Left ventricle myocardium superior (tissue), 1 donor: ENCODE data around the gene DAPP1. TPM values are rescaled to one million over a fixed set of nuclear protein-coding genes. Genes with fewer than 3 reads are reported as not detected.
"Not testable (repeated sequence)": the region's sequence is repeated elsewhere in the genome, so short reads cannot be mapped to it uniquely, and the experiment has no call there.

ENCODE experiments used
- ATAC-seq: fragments of 200-7000 bp; cut with Tn5 transposase; one replicate; pipeline ENCODE4 v1.9.1; 2020; ENCODE audit warnings: mild to moderate bottlenecking, moderate library complexity
- DNase-seq: peaks from one replicate; pipeline ENCODE4 v3.0.0-alpha.2; 2020
- intact Hi-C: fragments of 100-400 bp; cut with micrococcal nuclease; formaldehyde crosslinking; loops from one replicate; pipeline ENCODE4 v1.11.0; 2022
- long read RNA-seq: library from polyadenylated mRNA; unstranded; transcript quantifications from one replicate; pipeline ENCODE4 v2.0.0, GENCODE V29; 2021
- total RNA-seq: library from RNA; stranded (reverse); fragmentation: NEBNext Ultra II Directional; extraction: Animal tissue kit (Norgen Biotek cat#: 25700); gene quantifications from one replicate; pipeline ENCODE4 v1.2.1, GENCODE V29; 2021
- donor health status: DM: no; HTN: yes; CAD: no; lungs with severe emphysema.

Gene DAPP1
- total RNA-seq = 0.42 TPM
- long read RNA-seq = 0 reads

- DNase-seq = peak; percentile 26
- ATAC-seq = peak; percentile 58
- intact Hi-C loops = loop anchor here (10.0 kb wide), 1 partner anchor 48 kb away; no protein-coding TSS in a partner anchor
Observed at GRCh38 chr4:99816545-99817308, at the start of gene DAPP1. TSS of gene DAPP1 (plus strand) at chr4:99816827. CDS start at chr4:99816914, 87 bp downstream.

GRCh38 chr4:99770842-99771241, 45.8 kb upstream of the DAPP1 start:
- intact Hi-C loops = not testable (repeated sequence)

GRCh38 chr4:99783940-99784339, 32.7 kb upstream of the DAPP1 start:
- no peak for DNase-seq
- no peak for ATAC-seq
- intact Hi-C loops = no loop called here

More at GRCh38 chr4:99770842-99771241, 45.8 kb upstream of the DAPP1 start:
- ATAC-seq, DNase-seq: not testable (repeated sequence)

- intact Hi-C loops = no loop called here
- ATAC-seq = no peak
Observed at GRCh38 chr4:99784842-99785241, 31.8 kb upstream of the DAPP1 start.

GRCh38 chr4:99790796-99791617, 25.6 kb upstream of the DAPP1 start:
- ATAC-seq (no peak), DNase-seq (no peak)

More at GRCh38 chr4:99784842-99785241, 31.8 kb upstream of the DAPP1 start:
- DNase-seq = no peak

GRCh38 chr4:99800332-99801004, 16.2 kb upstream of the DAPP1 start:
- DNase-seq (peak; percentile 54), ATAC-seq (peak; percentile 90)
- intact Hi-C loops = loop anchor here (10.0 kb wide), 1 partner anchor 66 kb away; no protein-coding TSS in a partner anchor

More at GRCh38 chr4:99790796-99791617, 25.6 kb upstream of the DAPP1 start:
- intact Hi-C loops = no loop called here

GRCh38 chr4:99801005-99801699, 15.5 kb upstream of the DAPP1 start:
- intact Hi-C loops = loop anchor here (10.0 kb wide), 1 partner anchor 66 kb away; no protein-coding TSS in a partner anchor
- DNase-seq = no peak
- no peak for ATAC-seq

- ATAC-seq = peak; percentile 55
- intact Hi-C loops = loop anchor here (10.0 kb wide), 1 partner anchor 69 kb away; no protein-coding TSS in a partner anchor
- no peak for DNase-seq
Observed at GRCh38 chr4:99803566-99804101, 13.0 kb upstream of the DAPP1 start.

- intact Hi-C loops = loop anchor here (5.0 to 10.0 kb wide), 2 partner anchors 72 to 244 kb away; partner anchors contain the start of gene TRMT10A
- DNase-seq (no peak), ATAC-seq (no peak)
Observed at GRCh38 chr4:99806545-99806944, 10.1 kb upstream of the DAPP1 start.

GRCh38 chr4:99807666-99808065, 9.0 kb upstream of the DAPP1 start:
- ATAC-seq (no peak), DNase-seq (no peak)
- intact Hi-C loops = loop anchor here (5.0 to 10.0 kb wide), 2 partner anchors 73 to 245 kb away; partner anchors contain the start of gene TRMT10A

- ATAC-seq (peak; percentile 79), DNase-seq (peak; percentile 70)
- intact Hi-C loops = loop anchor here (5.0 to 10.0 kb wide), 2 partner anchors 74 to 246 kb away; partner anchors contain the start of gene TRMT10A
Observed at GRCh38 chr4:99808260-99808857, 8.3 kb upstream of the DAPP1 start.

- DNase-seq (no peak), ATAC-seq (no peak)
- intact Hi-C loops = loop anchor here (5.0 to 10.0 kb wide), 2 partner anchors 75 to 247 kb away; partner anchors contain the start of gene TRMT10A
Observed at GRCh38 chr4:99809326-99809725, 7.3 kb upstream of the DAPP1 start.

GRCh38 chr4:99810536-99810935, 6.1 kb upstream of the DAPP1 start:
- no peak for DNase-seq
- ATAC-seq = no peak
- intact Hi-C loops = loop anchor here (10.0 kb wide), 1 partner anchor 54 kb away; no protein-coding TSS in a partner anchor

GRCh38 chr4:99811117-99811516, 5.5 kb upstream of the DAPP1 start:
- intact Hi-C loops = loop anchor here (10.0 kb wide), 1 partner anchor 54 kb away; no protein-coding TSS in a partner anchor
- DNase-seq = no peak
- ATAC-seq = no peak

- intact Hi-C loops = loop anchor here (10.0 kb wide), 1 partner anchor 53 kb away; no protein-coding TSS in a partner anchor
- ATAC-seq (no peak), DNase-seq (no peak)
Observed at GRCh38 chr4:99811850-99812249, 4.8 kb upstream of the DAPP1 start.

GRCh38 chr4:99815597-99816011, 1.0 kb upstream of the DAPP1 start:
- ATAC-seq (peak; percentile 65), DNase-seq (no peak)
- intact Hi-C loops = loop anchor here (10.0 kb wide), 1 partner anchor 49 kb away; no protein-coding TSS in a partner anchor

- DNase-seq (no peak), ATAC-seq (no peak)
- intact Hi-C loops = loop anchor here (10.0 kb wide), 1 partner anchor 47 kb away; no protein-coding TSS in a partner anchor
Observed at GRCh38 chr4:99817309-99817890, 773 bp downstream of the DAPP1 start.
